ENCODE measurements around the gene POLRMT.

POLRMT gene

DNA sequence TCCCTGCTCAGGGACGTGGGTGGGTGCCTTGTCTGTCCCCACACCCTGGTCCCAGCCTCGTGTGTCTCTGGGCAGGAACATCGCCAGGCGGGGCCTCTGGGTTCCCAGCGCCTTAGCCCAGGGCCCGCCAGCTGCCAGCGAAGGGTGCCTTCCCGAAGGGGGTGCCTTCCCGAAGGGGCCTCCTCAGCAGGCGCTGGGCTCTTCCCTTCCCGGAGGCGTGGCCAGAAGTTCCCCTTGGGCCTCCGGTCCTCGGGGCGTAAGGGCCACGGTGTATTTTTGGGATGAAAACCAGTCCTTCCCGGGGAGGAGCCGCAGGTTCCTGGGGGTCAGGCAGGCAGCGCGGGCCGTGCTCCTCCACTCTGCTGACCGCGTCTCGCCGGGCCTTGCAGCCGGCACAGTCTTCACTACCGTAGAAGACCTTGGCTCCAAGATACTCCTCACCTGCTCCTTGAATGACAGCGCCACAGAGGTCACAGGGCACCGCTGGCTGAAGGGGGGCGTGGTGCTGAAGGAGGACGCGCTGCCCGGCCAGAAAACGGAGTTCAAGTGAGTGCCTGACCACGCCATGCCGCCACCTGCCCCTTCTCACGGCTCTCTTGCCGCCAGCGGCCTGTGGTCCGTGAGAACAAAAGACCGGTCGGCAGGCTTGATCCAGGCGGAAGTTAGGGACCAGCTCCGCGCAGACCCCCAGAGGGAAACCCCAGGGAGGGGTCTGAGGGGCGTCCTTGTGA is 54.1 kb downstream of the POLRMT start:
- no peak for DNase-seq (ENCODE audit: low spot score)

- DNase-seq (ENCODE audit: low spot score): peak; percentile 19
These were observed 55.6 kb downstream of the POLRMT start for GRCh38 chr19:577439-578392.

GRCh38 chr19:576768-577438 is 56.4 kb downstream of the POLRMT start:
- peak; percentile 25 for DNase-seq (ENCODE audit: low spot score)

DNA sequence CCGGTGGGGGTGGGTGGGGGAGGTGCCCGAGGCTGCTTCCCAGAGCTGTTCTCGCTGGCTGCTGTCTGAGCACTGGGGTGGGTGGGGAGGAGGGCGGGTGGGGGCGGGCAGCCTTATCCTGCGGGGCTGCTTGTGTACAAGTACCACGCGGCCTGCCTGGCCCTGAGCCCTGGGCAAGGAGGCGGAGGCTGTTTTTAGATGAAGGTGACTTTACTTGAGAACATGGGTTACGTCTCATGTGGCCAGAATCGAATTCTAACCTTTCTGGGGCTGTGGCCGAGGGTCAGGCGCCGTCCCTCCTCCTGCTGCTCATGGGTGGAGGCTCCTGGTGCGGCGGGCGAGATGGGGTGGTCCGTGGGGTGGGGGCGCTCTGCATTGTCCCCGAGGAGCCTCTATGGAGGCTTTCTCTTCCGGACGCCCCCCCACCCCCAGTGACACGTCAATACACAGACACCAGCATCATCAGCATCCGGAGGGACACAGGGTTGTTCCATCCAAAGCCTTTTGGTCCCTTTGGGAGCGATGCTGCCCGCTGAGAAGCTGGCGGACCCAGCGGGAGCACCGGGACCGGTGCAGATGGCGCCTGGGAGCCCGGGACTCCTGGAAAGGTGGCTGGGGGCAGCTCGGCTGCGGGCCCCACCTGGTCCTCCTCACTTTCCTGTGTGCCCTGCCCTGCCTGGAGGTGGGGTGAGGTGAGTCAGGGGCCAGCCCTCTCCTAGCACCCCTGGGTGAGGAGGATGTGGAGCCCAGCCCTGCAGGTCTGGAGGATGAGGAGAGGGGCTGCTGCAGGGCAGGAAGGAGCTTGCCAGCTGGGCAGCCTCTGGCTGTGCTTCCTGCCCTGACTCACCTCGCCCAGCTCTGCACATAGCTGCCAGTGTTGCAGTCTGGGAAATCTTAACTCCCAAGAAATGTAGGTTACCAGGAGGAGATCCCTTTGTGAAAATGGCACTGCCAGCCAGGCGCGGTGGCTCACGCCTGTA is 57.5 kb downstream of the POLRMT start:
- peak; percentile 87 for DNase-seq (ENCODE audit: low spot score)

GRCh38 chr19:574658-575526 is 58.4 kb downstream of the POLRMT start:
- peak; percentile 91 for DNase-seq (ENCODE audit: low spot score)

GRCh38 chr19:573519-573825 is 59.9 kb downstream of the POLRMT start:
- DNase-seq (ENCODE audit: low spot score): no peak

DNA sequence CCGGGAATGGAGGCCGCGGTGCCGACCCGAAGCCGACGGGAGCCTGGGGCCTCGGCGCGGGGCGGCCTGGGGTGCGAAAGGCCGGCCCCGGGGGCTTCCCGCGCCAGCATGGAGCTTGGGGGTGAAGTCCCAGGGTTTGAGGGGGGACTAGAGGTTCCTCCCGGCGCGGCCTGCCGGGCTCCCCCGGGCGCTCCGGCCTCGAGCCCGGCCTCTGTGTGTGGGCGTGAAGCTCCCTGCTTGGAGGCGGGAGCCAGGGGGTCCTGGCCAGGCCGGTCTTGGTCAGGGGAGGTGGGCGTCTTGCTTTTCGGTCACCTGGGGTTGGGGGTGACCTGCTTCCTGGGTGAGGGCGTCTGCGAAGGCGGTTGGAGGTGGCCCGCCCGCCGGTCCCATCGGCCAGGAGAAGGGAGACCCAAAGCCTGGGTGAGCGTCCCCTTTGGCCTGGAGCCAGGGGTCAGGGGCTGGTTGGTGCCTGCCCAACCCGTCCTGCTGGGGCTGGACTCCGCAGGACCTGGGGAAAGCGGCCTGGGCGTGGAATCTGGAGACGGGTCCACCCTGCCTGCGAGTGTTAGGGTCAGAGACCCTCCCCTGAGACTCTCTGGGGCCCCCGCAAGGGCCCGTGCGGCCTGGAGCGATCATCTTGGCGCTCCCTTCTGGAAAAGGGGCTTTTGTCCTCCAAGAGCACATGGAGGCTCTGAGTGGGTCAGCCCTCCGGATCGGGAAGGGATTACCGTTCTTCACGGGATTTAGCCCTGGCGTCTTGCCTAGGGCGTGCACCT is 60.4 kb downstream of the POLRMT start:
- peak; percentile 77 for DNase-seq (ENCODE audit: low spot score)

DNA sequence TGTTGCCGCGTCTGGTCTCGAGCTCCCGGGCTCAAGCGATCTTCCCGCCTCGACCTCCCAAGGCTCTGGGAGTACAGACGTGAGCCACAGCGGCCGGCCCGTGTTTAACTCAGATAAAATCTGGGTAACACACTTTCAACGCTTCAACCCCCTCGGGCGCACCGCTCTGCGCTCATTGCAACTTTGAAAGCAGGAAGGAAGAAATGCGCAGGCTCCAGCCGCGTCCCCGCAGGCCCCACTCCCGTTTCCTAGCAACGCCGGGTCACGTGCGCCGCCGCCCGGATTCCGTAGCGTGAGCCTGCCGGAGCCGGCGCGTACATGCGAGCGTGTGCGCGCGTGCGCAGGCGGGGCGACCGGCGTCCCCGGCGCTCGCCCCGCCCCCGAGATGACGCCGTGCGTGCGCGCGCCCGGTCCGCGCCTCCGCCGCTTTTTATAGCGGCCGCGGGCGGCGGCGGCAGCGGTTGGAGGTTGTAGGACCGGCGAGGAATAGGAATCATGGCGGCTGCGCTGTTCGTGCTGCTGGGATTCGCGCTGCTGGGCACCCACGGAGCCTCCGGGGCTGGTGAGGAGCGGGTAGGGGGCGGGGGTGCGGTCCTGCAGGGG is 61.1 kb downstream of the POLRMT start, which contains the start of gene BSG:
BSG (plus strand) TSS at position 457 of the 603 bp plus-strand sequence; CDS start at position 496, 39 bp downstream.
- DNase-seq (ENCODE audit: low spot score): peak; percentile 100

DNA sequence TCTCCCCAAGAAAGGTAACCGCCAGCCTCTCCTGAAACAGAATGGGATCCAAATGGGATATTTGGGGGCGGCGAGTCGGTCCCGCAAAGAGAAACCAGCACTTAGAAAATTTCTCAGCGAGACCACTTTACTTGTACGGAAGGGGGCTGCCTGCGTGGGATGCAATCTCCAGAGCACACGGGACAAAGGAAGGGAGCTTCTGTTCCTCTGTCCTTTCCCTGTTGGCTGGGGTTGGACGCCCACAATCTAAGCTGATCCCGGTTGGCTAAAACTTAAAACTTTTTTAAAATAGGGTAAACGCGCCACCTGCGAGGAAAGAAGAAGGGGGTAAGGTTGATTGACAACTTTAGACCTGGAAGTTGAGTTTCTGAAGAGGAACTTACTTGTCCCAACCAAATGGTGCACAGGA is 61.8 kb downstream of the POLRMT start:
- no peak for DNase-seq (ENCODE audit: low spot score)

DNA sequence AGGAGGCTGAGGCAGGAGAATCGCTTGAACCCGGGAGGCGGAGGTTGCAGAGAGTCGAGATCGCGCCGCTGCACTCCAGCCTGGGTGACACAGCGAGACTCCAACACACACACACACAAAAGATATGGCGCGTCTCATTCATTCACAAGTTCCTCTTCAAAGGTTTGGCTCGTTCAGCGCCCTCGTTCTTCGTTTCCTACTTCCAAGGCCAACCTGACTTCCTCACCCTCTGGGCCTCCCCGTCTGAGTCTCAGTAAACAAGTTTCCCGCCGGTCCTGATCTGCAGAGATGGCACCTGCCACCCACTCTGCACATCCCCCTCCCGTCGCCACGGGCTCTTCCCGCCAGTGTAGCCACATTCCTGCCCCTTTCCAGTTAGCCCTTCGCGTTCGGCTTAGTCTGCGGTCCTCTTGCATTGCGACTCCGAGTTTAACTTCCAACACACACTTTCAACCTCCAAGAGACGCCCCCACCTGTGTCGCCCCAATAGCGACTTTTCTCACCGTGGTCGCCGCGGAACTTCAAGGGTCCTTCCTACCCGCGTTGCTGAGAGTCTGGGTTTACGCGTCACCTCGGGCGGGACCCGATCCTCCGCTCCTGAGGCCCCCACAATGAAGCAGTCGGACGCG is 62.3 kb downstream of the POLRMT start:
- peak; percentile 78 for DNase-seq (ENCODE audit: low spot score)

DNA sequence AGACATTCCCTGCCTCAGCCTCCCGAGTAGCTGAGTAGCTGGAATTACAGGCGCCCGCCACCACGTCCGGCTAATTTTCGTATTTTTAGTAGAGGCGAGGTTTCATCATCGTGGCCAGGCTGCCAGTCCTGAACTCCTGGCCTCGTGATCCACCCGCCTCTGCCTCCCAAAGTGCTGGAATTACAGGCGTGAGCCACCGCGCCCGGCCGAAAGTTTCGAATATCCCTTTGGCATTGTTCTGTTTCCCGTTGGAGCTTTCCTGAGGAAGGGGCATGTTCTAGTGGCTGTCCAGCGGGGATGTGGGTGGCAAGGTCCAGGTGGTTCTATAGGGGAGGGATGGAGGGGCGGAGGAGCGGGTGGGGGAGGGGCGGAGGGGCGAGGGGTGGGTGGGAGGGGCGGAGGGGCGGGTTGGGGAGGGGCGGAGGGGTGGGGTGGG is 63.1 kb downstream of the POLRMT start:
- DNase-seq (ENCODE audit: low spot score): peak; percentile 31

DNA sequence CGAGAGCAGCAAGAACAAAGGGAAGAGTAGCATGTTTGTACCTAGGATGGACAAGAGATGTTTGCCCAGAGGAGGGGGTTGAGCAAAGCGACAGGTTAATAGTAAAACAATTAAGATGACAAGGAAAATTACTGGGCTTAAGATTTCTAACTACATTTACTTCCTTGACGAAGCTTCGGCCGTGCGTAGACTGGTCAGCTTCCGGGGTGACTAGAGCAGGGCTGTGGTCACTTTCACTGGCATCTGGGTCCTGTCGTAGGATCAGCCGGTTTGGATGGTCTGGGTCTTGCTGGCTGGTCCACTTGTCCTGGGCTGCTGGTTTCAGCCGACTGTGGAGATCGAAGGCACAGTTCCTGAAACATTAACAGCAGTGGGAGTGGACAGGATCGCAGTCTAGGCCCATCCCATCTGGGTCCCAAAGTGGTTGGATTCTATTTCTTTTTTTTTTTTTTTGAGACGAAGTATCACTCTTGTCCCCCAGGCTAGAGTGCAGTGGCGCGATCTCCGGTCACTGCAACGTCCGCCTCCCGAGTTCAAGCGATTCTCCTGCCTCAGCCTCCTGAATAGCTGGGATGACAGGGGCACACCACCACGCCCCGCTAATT is 65.9 kb downstream of the POLRMT start:
- no peak for DNase-seq (ENCODE audit: low spot score)

Measured in hematopoietic multipotent progenitor cell treated with erythropoietin and hydrocortisone succinate and interleukin-3 and kit ligand, for 17 days (in vitro differentiated cells).